Endothelial cell of umbilical vein (primary cell): ENCODE data around the gene DOLPP1. TPM values are rescaled to one million over a fixed set of nuclear protein-coding genes. Genes with fewer than 3 reads are reported as not detected.

ENCODE experiments used
- BruUV-seq: library from RNA; stranded (reverse); fragments of 400-500 nt; replicated peaks from 2 replicates; lab custom pipeline; 2021; lab: Mats Ljungman, UMichigan
- CTCF ChIA-PET: fragments of 300-600, 350-600 bp; sonication (Branson Sonifier 250); formaldehyde crosslinking; loops from one replicate; lab custom pipeline; 2021; ENCODE audit warnings: antibody characterized with exemption, inconsistent platforms; lab: Charles Lee
- POLR2A ChIA-PET: fragments of 300-600, 350-600 bp; sonication (Branson Sonifier 250); formaldehyde crosslinking; loops from one replicate; lab custom pipeline; 2021; ENCODE audit warnings: antibody characterized with exemption, inconsistent platforms; lab: Charles Lee
- DNase-seq: peaks from one replicate; pipeline ENCODE4 v3.0.0-alpha.2; 2011; ENCODE audit warnings: low read depth, low spot score
- FAIRE-seq: peaks from 2 replicates; lab custom pipeline; 2011; peaks lifted over from hg19 to GRCh38; lab: Jason Lieb, UNC
- H2AFZ ChIP-seq: 2 replicates; pipeline ENCODE4 v1.6.0; 2012; ENCODE audit warnings: low read depth, low read length, control low read depth, inconsistent platforms
- H3K27ac ChIP-seq: 2 replicates; pipeline ENCODE4 v1.5.1; 2011; ENCODE audit warnings: low read depth, mild to moderate bottlenecking, control low read depth, low read length, moderate library complexity; ENCODE audit not compliant: insufficient read depth
- H3K27me3 ChIP-seq, 2 experiments: 2 replicates each; pipeline versions ENCODE4 v1.6.0 to v1.6.1; 2011; ENCODE audit warnings: low read length in 2 of 2, mixed read lengths in 1 of 2; ENCODE audit not compliant: control insufficient read depth in 2 of 2, insufficient read depth in 2 of 2
- H3K36me3 ChIP-seq, 2 experiments: 2 replicates in 1 of 2; 3 replicates in 1 of 2; pipeline ENCODE4 v1.5.1; 2011; ENCODE audit warnings: low read length in 2 of 2, mild to moderate bottlenecking in 1 of 2, moderate library complexity in 1 of 2; ENCODE audit not compliant: control insufficient read depth in 2 of 2, insufficient read depth in 2 of 2; ENCODE audit errors: extremely low read depth in 1 of 2
- H3K4me1 ChIP-seq: 3 replicates; pipeline ENCODE4 v1.5.1; 2011; ENCODE audit warnings: mild to moderate bottlenecking, low read length; ENCODE audit not compliant: control insufficient read depth, insufficient read depth; ENCODE audit errors: extremely low read depth
- H3K4me2 ChIP-seq: 2 replicates; pipeline ENCODE4 v1.6.1; 2011; ENCODE audit warnings: low read length, control low read depth, mixed read lengths; ENCODE audit not compliant: insufficient read depth
- H3K4me3 ChIP-seq, 3 experiments: fragments of 200-600 bp in 1 of 3; sonication (generic), shearing (Covaris generic) in 1 of 3; replicated peaks in 1 of 3; 2 replicates each; pipeline ENCODE4 v1.5.1; 2011 to 2016; ENCODE audit warnings: control low read depth in 3 of 3, low read length in 3 of 3, mild to moderate bottlenecking in 2 of 3, inconsistent platforms in 1 of 3, low read depth in 1 of 3, moderate library complexity in 1 of 3; ENCODE audit not compliant: insufficient read depth in 1 of 3
- H3K79me2 ChIP-seq: 2 replicates; pipeline ENCODE4 v1.6.0; 2012; ENCODE audit warnings: low read length, inconsistent platforms; ENCODE audit not compliant: control insufficient read depth, insufficient read depth
- H3K9ac ChIP-seq: replicated peaks from 2 replicates; pipeline ENCODE3; 2011; ENCODE audit warnings: low read length, control low read depth; ENCODE audit not compliant: insufficient read depth; ENCODE audit errors: extremely low read depth
- H3K9me1 ChIP-seq: replicated peaks from 3 replicates; pipeline ENCODE4 v1.6.0; 2011; ENCODE audit warnings: mild to moderate bottlenecking, low read length; ENCODE audit not compliant: control insufficient read depth, insufficient read depth; ENCODE audit errors: extremely low read depth
- H3K9me3 ChIP-seq: replicated peaks from 2 replicates; pipeline ENCODE4 v1.5.1; 2012; ENCODE audit warnings: low read length, inconsistent platforms; ENCODE audit not compliant: control insufficient read depth, insufficient read depth
- H4K20me1 ChIP-seq: replicated peaks from 2 replicates; pipeline ENCODE3; 2011; ENCODE audit warnings: mild to moderate bottlenecking, low read length; ENCODE audit not compliant: control insufficient read depth, insufficient read depth; ENCODE audit errors: extremely low read depth
- CTCF ChIP-seq, 2 donors: IDR thresholded peaks; 1 replicate in 1 of 2; 2 replicates in 1 of 2; pipeline ENCODE4 v1.5.1; 2011; ENCODE audit warnings: low read length in 2 of 2, mild to moderate bottlenecking in 2 of 2, moderate library complexity in 2 of 2, control low read depth in 1 of 2, inconsistent platforms in 1 of 2, low read depth in 1 of 2; ENCODE audit not compliant: insufficient read depth in 1 of 2; ENCODE audit errors: extremely low read depth in 1 of 2
- EZH2 ChIP-seq: IDR thresholded peaks from 2 replicates; pipeline ENCODE4 v1.6.1; 2012; ENCODE audit warnings: borderline replicate concordance, low read depth, mild to moderate bottlenecking, moderate library complexity, low read length, inconsistent platforms; ENCODE audit not compliant: severe bottlenecking
- FOS ChIP-seq: IDR thresholded peaks from 2 replicates; pipeline ENCODE4 v1.6.1; 2011; ENCODE audit warnings: mild to moderate bottlenecking, low read length, moderate library complexity, borderline replicate concordance; ENCODE audit not compliant: insufficient read depth
- GATA2 ChIP-seq: IDR thresholded peaks from 2 replicates; pipeline ENCODE4 v1.7.0; 2011; ENCODE audit warnings: low read depth, mild to moderate bottlenecking, moderate library complexity, mixed read lengths, low read length; ENCODE audit not compliant: insufficient read length, insufficient read depth
- JUN ChIP-seq: IDR thresholded peaks from 2 replicates; pipeline ENCODE4 v1.6.1; 2011; ENCODE audit warnings: borderline replicate concordance, low read depth; ENCODE audit not compliant: insufficient read length, insufficient read depth
- MAX ChIP-seq: IDR thresholded peaks from 2 replicates; pipeline ENCODE4 v1.6.1; 2011; ENCODE audit not compliant: insufficient read depth, insufficient read length
- MYC ChIP-seq: IDR thresholded peaks from one replicate; pipeline ENCODE4 v1.6.1; 2011; ENCODE audit warnings: mild to moderate bottlenecking, low read depth, low read length
- POLR2A ChIP-seq: IDR thresholded peaks from 2 replicates; pipeline ENCODE4 v1.6.1; 2012; ENCODE audit warnings: low read depth, mild to moderate bottlenecking, control low read depth, low read length
- POLR2AphosphoS5 ChIP-seq: IDR thresholded peaks from 2 replicates; pipeline ENCODE4 v1.6.1; 2012; ENCODE audit warnings: low read depth, mild to moderate bottlenecking, control low read depth, low read length, moderate library complexity; ENCODE audit not compliant: insufficient read depth
- dilution Hi-C: fragments of 300-500 bp; cut with MboI; formaldehyde crosslinking; loops from one replicate; pipeline ENCODE4 v1.15.0; 2019; ENCODE audit warnings: low sequenced_read_pairs; ENCODE audit not compliant: extremely low pct_ligation_motif_present
- intact Hi-C: fragments of 100-400 bp; cut with micrococcal nuclease; formaldehyde crosslinking; loops from one replicate; pipeline ENCODE4 v1.10.0; 2022
- polyA plus RNA-seq, 4 experiments: library from polyadenylated mRNA; depleted of rRNA in 3 of 4; stranded (reverse) in 3 of 4; unstranded in 1 of 4; fragments of >200 nt; gene quantifications; 2 replicates each; pipeline versions ENCODE4 v1.2.1 to v1.2.3, GENCODE V29; 2011 to 2012; ENCODE audit warnings: missing spikeins in 1 of 4
- total RNA-seq: library from RNA; stranded (reverse); gene quantifications from 2 replicates; pipeline ENCODE4 v1.2.3, GENCODE V29; 2021

Gene DOLPP1
- total and polyA plus RNA-seq, 2 donors (not counting 3 experiments of a cell fraction or from before 2014, with no cell fraction given), result 17.7 to 28.3 TPM

GRCh38 chr9:129075996-129076639 is 4.8 kb upstream of the DOLPP1 start:
- no peaks in the 10 kb centered on the region for H3K36me3 ChIP-seq
- H3K9me3 ChIP-seq, result no peaks in the 10 kb centered on the region
- intact Hi-C loops (no loop called here), dilution Hi-C loops (no loop called here)
- H3K4me1 ChIP-seq, result peaks cover 7% of the 10 kb centered on the region
- no peaks in the 10 kb centered on the region for H3K27me3 ChIP-seq
- no TSS peak for BruUV-seq
- H4K20me1 ChIP-seq, result no peaks in the 10 kb centered on the region
- FAIRE-seq (no peak), DNase-seq (no peak)
- CTCF ChIA-PET, result no interaction called here
- no peak overlapping the region for H3K9ac ChIP-seq
- no peak overlapping the region for H3K4me2 ChIP-seq
- no peak overlapping the region for H3K4me3 ChIP-seq
- TF ChIP-seq MYC, result no peak
- no peak for TF ChIP-seq JUN
- TF ChIP-seq EZH2, result no peak
- no peak for TF ChIP-seq CTCF (IDR thresholded peaks at IDR 0.05; ENCODE audit: extremely low read depth in 1 of 2, insufficient read depth in 1 of 2, low read depth in 1 of 2, low read length in 2 of 2)
- no peak for TF ChIP-seq FOS
- no peak for TF ChIP-seq POLR2A
- TF ChIP-seq MAX, result no peak
- TF ChIP-seq POLR2AphosphoS5, result no peak
- no peak for TF ChIP-seq GATA2
- no peaks in the 10 kb centered on the region for H3K79me2 ChIP-seq
- no peaks in the 10 kb centered on the region for H3K9me1 ChIP-seq
- no peak overlapping the region for H2AFZ ChIP-seq
- H3K27ac ChIP-seq, result no peak overlapping the region
- POLR2A ChIA-PET, result no interaction called here
